ENCODE results near the gene DHRS9.

GRCh38 chr2:169069833-169070232, 470 bp downstream of the DHRS9 start:
- TF ChIP-seq EZH2phosphoT487 (IDR thresholded peaks at IDR 0.05; ENCODE audit: insufficient read depth, low read depth): no peak
- no peak for TF ChIP-seq EZH2 (IDR thresholded peaks at IDR 0.05; ENCODE audit: insufficient read depth, poor library complexity, severe bottlenecking)
